ENCODE measurements around the gene FERMT2.

The FERMT2 gene

DNA sequence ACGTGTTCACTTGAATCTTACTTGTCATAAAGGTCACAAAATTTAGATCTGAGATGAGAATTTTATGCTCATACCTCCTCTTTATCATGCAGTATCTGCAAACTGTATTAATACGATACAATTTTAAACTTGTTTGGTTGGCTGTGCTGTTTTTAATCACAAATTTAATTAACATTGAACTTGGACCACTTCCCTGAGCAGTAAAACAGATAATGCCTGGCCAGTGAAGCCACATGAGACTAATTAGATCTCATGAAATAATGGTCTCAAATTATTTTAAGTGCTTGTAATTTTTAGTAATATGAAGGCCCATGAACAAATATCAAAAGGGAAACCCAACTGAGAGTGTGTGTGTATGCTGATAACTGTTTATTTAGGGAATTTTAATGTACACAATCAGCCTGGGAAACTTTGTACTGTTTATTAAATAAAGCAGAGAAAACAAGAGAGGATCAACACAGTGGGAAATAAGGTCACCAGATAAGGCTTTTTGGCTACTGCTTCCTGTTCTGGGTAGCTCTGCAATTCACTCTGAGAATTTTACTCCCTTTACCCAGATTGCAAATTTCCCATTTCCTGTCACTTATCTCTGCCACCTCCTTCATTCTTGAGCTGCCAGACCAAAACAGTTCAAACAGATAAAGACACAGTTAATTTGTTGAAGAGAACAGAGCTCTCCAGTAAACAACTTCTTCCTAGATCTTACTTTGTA lies 97.9 kb downstream of the FERMT2 start:
- no peak overlapping the region for H3K4me3 ChIP-seq (ENCODE audit: low read depth, low read length)
- peak; percentile 78 for DNase-seq (ENCODE audit: low read depth)
- TF ChIP-seq CTCF (IDR thresholded peaks at IDR 0.05; ENCODE audit: control insufficient read depth, extremely low read depth, insufficient read depth): no peak

DNA sequence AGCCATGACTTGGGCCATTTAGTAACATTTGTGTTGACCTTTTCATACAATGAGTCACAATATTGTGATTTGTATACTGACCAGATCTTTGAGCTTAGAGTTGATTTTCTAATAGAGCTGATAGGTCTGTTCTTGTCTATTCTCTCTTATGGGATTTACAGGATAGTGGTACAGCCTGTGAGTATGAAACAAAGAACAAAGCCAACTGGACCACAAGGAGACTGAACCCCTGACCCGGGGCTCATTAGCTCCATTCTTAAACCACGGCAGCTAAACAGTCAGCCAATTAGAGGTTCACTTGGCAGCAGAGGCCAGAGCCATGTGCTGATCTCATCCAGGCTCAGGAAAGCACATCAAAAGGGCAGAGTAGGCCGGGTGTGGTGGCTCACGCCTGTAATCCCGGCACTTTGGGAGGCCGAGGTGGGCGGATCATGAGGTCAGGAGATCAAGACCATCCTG lies 100.4 kb downstream of the FERMT2 start:
- no peak for TF ChIP-seq CTCF (IDR thresholded peaks at IDR 0.05; ENCODE audit: control insufficient read depth, extremely low read depth, insufficient read depth)
- no peak for DNase-seq (ENCODE audit: low read depth)
- no peak overlapping the region for H3K4me3 ChIP-seq (ENCODE audit: low read depth, low read length)

GRCh38 chr14:52848626-52849025 lies 102.2 kb downstream of the FERMT2 start:
- no peak overlapping the region for H3K4me3 ChIP-seq (ENCODE audit: low read depth, low read length)
- no peak for TF ChIP-seq CTCF (IDR thresholded peaks at IDR 0.05; ENCODE audit: control insufficient read depth, extremely low read depth, insufficient read depth)
- DNase-seq (ENCODE audit: low read depth): no peak

DNA sequence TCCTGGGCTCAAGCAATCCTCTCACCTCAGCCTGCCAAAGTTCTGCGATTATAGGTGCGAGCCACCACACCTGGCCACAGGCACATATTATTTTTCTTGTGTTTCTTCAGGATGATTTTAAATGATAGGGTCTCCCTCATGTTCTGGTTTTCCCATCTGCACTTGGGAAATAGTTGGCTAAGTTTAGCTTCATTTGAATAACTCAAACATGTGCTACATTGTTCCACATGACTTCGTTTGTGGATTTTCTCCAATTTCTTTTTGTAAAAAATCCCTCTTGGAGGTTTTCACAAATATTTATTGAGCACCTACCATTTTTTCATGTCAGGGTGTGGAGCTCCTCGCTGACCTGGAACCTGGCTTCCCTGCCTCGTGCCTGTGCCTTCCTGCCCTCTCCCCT lies 104.3 kb downstream of the FERMT2 start:
- TF ChIP-seq CTCF (IDR thresholded peaks at IDR 0.05; ENCODE audit: control insufficient read depth, extremely low read depth, insufficient read depth): no peak
- H3K4me3 ChIP-seq (ENCODE audit: low read depth, low read length): no peak overlapping the region
- no peak for DNase-seq (ENCODE audit: low read depth)

DNA sequence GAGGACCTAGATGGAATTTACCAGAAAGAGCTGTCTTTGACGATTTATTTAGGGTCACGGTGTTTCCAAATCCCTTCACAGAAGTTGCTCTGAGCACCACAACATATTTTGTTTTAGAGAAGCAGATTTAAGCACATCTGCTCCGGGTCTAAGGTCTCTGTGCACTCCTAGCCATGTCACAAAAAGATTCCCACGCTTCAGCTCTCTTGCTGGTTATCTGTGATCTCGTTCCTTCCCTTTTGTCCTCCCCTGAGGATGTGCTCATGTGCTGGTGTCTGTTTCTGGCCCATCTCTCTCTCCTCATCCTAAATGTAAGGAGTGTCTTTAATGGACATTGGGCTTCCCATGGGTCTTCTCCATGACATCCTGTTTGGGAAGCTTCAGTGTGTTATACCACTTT lies 105.8 kb downstream of the FERMT2 start:
- TF ChIP-seq CTCF (IDR thresholded peaks at IDR 0.05; ENCODE audit: control insufficient read depth, extremely low read depth, insufficient read depth): no peak
- DNase-seq (ENCODE audit: low read depth): no peak
- H3K4me3 ChIP-seq (ENCODE audit: low read depth, low read length): no peak overlapping the region

DNA sequence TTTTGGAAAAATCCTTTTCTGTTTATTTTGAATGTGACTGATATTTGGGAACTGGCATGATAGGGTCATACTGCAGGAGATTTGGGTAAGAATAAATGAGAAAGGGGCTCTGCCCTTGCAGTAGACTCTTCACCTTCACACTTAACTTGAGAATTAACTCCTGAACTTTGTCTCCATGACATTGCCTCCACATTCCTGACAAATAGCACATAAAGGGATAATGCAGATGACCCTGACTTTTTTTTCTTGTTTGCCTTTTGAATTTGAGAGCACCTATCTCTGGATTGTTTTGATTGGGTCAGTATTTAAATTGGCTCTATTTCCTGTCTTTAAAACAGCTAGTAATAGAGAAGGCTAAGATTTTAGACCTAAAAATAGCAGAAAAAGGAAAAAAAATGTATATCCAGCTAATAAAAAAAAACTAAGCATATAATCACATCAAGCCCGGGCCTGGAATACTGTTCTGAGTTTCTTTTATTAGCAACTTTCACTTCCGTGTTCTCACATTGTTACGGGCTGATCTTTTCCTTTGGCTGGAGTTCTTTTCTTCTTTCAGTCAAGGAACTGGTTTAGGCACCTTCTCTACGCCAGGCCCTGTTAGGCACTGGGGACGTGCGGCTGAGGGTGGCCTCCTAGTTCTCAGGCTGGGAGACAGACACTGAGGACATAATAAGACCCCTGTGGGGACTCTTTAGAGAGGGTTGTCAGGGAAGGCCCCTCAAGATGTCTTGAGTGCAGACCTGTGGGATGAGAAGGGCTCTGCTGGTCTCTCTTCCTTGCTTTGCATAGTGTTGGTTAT lies 106.4 kb downstream of the FERMT2 start:
- no peak for DNase-seq (ENCODE audit: low read depth)
- TF ChIP-seq CTCF (IDR thresholded peaks at IDR 0.05; ENCODE audit: control insufficient read depth, extremely low read depth, insufficient read depth): no peak
- no peak overlapping the region for H3K4me3 ChIP-seq (ENCODE audit: low read depth, low read length)

Measured in LNCaP clone FGC (cell line).